SK-N-SH (cell line): ENCODE measurements around the gene MRPS5.

Experiments
- CTCF ChIP-seq: fragments of 200-600 bp; sonication (generic); IDR thresholded peaks from 2 replicates; pipeline ENCODE4 v1.6.1; 2017; ENCODE audit warnings: antibody characterized with exemption, mild to moderate bottlenecking, moderate library complexity
- MXI1 ChIP-seq: IDR thresholded peaks from 2 replicates; pipeline ENCODE4 v1.6.1; 2012; ENCODE audit warnings: mild to moderate bottlenecking, low read depth, low read length, improper control_type of control experiment

GRCh38 chr2:95079199-95079683 is 42.4 kb downstream of the MRPS5 start:
- TF ChIP-seq CTCF (no peak), MXI1 (no peak)
